Ascending aorta (tissue), 2 donors: ENCODE data around the gene CCNT2. TPM values are rescaled to one million over a fixed set of nuclear protein-coding genes. Genes with fewer than 3 reads are reported as not detected.
"Not testable (repeated sequence)": the region's sequence is repeated elsewhere in the genome, so short reads cannot be mapped to it uniquely, and the experiment has no call there.

Experiments
- DNase-seq, 2 donors: peaks; one replicate each; pipeline ENCODE4 v3.0.0-alpha.2; 2019; ENCODE audit warnings: low spot score in 2 of 2
- H3K27ac ChIP-seq, 2 donors: fragments of 200-600 bp; sonication (generic); one replicate each; pipeline ENCODE4 v1.5.1; 2016 to 2017; ENCODE audit warnings: mild to moderate bottlenecking in 1 of 2
- H3K27me3 ChIP-seq: fragments of 200-600 bp; sonication (generic); one replicate; pipeline ENCODE4 v1.5.1; 2017
- H3K36me3 ChIP-seq, 2 donors: fragments of 200-600 bp; sonication (generic); one replicate each; pipeline ENCODE4 v1.5.1; 2016
- H3K4me1 ChIP-seq, 2 donors: fragments of 200-600 bp; sonication (generic); one replicate each; pipeline ENCODE4 v1.5.1; 2016 to 2017; ENCODE audit warnings: mild to moderate bottlenecking in 1 of 2
- H3K4me3 ChIP-seq, 2 donors: fragments of 200-600 bp; sonication (generic); one replicate each; pipeline ENCODE4 v1.5.1; 2016 to 2017; ENCODE audit warnings: mild to moderate bottlenecking in 1 of 2
- H3K9me3 ChIP-seq, 2 donors: fragments of 200-600 bp; sonication (generic); one replicate each; pipeline ENCODE4 v1.5.1; 2016
- CTCF ChIP-seq, 3 experiments: fragments of 200-600 bp in 2 of 3; fragments of 450-650 bp in 1 of 3; sonication (generic) in 2 of 3; IDR thresholded peaks; one replicate each; pipeline ENCODE4 v1.5.1; 2016 to 2019; ENCODE audit warnings: antibody characterized with exemption in 3 of 3, mild to moderate bottlenecking in 1 of 3, moderate library complexity in 1 of 3
- intact Hi-C: fragments of 100-400 bp; cut with DNase I; formaldehyde crosslinking; loops from one replicate; pipeline ENCODE4 v1.15.1; 2023
- total RNA-seq: library from RNA; depleted of rRNA; stranded (reverse); fragments of >200 nt; gene quantifications from one replicate; pipeline ENCODE4 v1.1.0, GENCODE V29; 2016

Gene CCNT2
- total RNA-seq, 1 donor from 2014 or later: 14.2 TPM

DNA sequence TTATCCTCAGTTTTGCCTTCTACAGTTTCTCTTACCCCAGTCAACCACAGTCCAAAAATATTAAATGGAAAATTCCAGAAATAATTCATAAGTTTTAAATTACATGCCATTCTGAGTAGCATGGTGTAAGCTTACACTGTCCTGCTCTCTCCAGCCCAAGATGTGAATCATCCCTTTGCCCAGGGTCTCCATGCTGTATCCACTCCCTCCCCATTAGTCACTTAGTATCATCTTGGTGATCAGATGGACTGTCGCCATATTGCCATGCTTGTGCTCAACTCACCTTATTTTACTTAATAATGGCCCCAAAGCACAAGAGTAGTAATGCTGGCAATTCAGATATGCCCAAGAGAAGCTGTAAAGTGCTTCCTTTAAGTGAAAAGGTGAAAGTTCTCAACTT, 18.5 kb upstream of the CCNT2 start:
- no peaks in the 10 kb centered on the region for H3K36me3 ChIP-seq
- H3K27ac ChIP-seq: no peak overlapping the region
- no peak for TF ChIP-seq CTCF (IDR thresholded peaks at IDR 0.05)
- H3K27me3 ChIP-seq: no peaks in the 10 kb centered on the region
- no peak for DNase-seq
- H3K4me1 ChIP-seq: no peaks in the 10 kb centered on the region
- H3K9me3 ChIP-seq: no peaks in the 10 kb centered on the region
- no peak overlapping the region for H3K4me3 ChIP-seq
- intact Hi-C loops: no loop called here

DNA sequence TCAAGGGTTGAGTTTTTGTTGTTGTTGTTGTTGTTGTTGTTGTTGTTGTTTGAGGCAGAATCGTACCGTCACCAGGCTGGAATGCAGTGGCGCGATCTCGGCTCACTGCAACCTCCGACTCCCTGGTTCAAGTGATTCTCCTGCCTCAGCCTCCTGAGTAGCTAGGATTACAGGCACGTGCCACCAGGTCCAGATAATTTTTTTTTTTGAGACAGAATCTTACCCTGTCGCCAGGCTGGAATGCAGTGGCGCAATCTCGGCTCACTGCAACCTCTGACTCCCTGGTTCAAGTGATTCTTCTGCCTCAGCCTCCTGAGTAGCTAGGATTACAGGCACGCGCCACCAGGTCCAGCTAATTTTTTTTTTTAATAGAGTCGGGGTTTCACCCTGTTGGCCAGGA, 14.9 kb upstream of the CCNT2 start:
- intact Hi-C loops, H3K4me3 ChIP-seq, H3K27ac ChIP-seq, H3K36me3 ChIP-seq, H3K9me3 ChIP-seq, H3K4me1 ChIP-seq, H3K27me3 ChIP-seq, DNase-seq: not testable (repeated sequence)

GRCh38 chr2:134905168-134905567, 13.5 kb upstream of the CCNT2 start:
- Histone ChIP-seq H3K36me3 (no peaks in the 10 kb centered on the region), H3K9me3 (no peaks in the 10 kb centered on the region), H3K4me1 (no peaks in the 10 kb centered on the region), H3K27me3 (no peaks in the 10 kb centered on the region), H3K27ac (no peak overlapping the region), H3K4me3 (no peak overlapping the region)
- intact Hi-C loops: no loop called here
- no peak for TF ChIP-seq CTCF (IDR thresholded peaks at IDR 0.05)
- DNase-seq: no peak

- no peaks in the 10 kb centered on the region for H3K27me3 ChIP-seq
- H3K36me3 ChIP-seq: no peaks in the 10 kb centered on the region
- H3K4me3 ChIP-seq: no peak overlapping the region
- no peaks in the 10 kb centered on the region for H3K4me1 ChIP-seq
- H3K27ac ChIP-seq: no peak overlapping the region
- DNase-seq: no peak
- no peak for TF ChIP-seq CTCF (IDR thresholded peaks at IDR 0.05)
- intact Hi-C loops: no loop called here
- no peaks in the 10 kb centered on the region for H3K9me3 ChIP-seq
Observed at GRCh38 chr2:134906726-134907125, 11.9 kb upstream of the CCNT2 start.

DNA sequence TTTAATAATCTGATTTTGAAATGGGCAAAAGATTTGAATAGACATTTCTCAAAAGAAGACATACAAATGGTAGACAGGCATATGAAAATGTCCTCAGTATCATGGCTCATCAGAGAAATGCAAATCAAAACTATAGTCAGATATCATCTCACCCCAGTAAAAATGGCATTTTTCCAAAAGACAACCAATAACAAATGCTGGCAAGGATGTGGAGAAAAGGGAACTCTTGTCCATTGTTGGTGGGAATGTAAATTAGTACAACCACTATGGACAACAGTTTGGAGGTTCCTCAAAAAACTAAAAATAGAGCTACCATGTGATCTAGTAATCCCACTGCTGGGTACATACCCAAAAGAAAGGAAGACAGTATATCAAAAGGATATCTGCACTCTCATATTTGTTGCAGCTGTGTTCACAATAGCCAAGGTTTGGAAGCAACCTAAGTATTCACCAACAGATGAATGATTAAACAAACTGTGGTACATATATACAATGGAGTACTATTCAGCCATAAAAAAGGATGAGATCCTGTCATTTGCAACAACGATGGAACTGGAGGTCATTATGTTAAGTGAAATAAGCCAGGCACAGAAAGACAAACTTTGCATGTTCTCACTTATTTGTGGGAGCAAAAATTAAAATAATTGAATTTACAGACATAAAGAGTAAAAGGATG, 11.0 kb upstream of the CCNT2 start:
- H3K4me1 ChIP-seq, H3K36me3 ChIP-seq, intact Hi-C loops, H3K9me3 ChIP-seq, DNase-seq, H3K4me3 ChIP-seq, H3K27me3 ChIP-seq, H3K27ac ChIP-seq: not testable (repeated sequence)

DNA sequence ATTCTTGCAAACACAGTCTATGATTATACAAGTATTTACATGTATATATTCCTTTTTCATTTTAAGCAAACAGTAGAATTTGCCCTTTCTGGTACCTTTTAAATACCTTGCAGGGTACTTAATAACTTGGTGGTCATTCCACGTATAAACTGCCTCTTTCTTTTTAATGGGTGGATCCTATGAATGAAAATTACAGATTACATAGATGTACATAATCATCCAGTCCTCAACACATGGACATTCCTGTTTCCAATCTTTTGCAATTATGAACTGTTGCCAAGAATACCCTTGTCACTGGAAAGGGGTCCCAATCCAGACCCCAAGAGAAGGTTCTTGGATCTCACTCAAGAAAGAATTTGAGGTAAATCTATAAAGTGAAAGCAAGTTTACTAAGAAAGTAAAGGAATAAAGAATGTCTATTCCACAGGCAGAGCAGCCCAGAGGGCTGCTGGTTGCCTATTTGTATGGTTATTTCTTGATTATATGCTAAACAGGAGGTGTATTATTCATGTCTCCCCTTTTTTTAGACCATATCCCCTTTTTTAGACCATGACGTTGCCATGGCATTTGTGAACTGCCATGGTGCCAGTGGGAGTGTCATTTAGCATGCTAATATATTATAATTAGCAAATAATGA, 7.7 kb upstream of the CCNT2 start:
- Histone ChIP-seq H3K36me3 (no peaks in the 10 kb centered on the region), H3K9me3 (no peaks in the 10 kb centered on the region), H3K4me1 (no peaks in the 10 kb centered on the region), H3K27me3 (no peaks in the 10 kb centered on the region), H3K27ac (no peak overlapping the region), H3K4me3 (no peak overlapping the region)
- no peak for DNase-seq
- intact Hi-C loops: no loop called here
- no peak for TF ChIP-seq CTCF (IDR thresholded peaks at IDR 0.05)
